WTC11 (cell line): ENCODE measurements around the gene ETV3.

Experiments used
- CTCF ChIP-seq: fragments of 200-600 bp; IDR thresholded peaks from 2 replicates; pipeline ENCODE4 v1.8.0; 2022; ENCODE audit warnings: antibody characterized with exemption
- GRHL2 ChIP-seq: fragments of 250-450 bp; sonication (Bioruptor Pico); IDR thresholded peaks from 2 replicates; pipeline ENCODE4 v1.8.0; 2022; ENCODE audit warnings: mild to moderate bottlenecking, moderate library complexity; ENCODE audit not compliant: insufficient replicate concordance, severe bottlenecking
- JUN ChIP-seq: sonication (generic); formaldehyde crosslinking; IDR thresholded peaks from 2 replicates; pipeline ENCODE4 v1.8.0; 2023; ENCODE audit warnings: mild to moderate bottlenecking, missing genetic modification reagents
- KAT7 ChIP-seq: sonication (generic); formaldehyde crosslinking; IDR thresholded peaks from 2 replicates; pipeline ENCODE4 v1.8.1; 2023; ENCODE audit warnings: missing genetic modification reagents, mild to moderate bottlenecking, borderline replicate concordance
- MAX ChIP-seq: sonication (generic); formaldehyde crosslinking; IDR thresholded peaks from 2 replicates; pipeline ENCODE4 v1.8.0; 2022; ENCODE audit warnings: mild to moderate bottlenecking, missing genetic modification reagents
- PRDM15 ChIP-seq: sonication (generic); formaldehyde crosslinking; IDR thresholded peaks from 2 replicates; pipeline ENCODE4 v1.8.0; 2022; ENCODE audit warnings: missing genetic modification reagents
- SP1 ChIP-seq: sonication (generic); formaldehyde crosslinking; conservative IDR thresholded peaks from 2 replicates; pipeline ENCODE4 v1.8.1; 2022; ENCODE audit warnings: missing genetic modification reagents
- USF1 ChIP-seq: sonication (generic); formaldehyde crosslinking; IDR thresholded peaks from 2 replicates; pipeline ENCODE4 v1.8.0; 2022; ENCODE audit warnings: mild to moderate bottlenecking, missing genetic modification reagents
- USF2 ChIP-seq: sonication (generic); formaldehyde crosslinking; IDR thresholded peaks from 2 replicates; pipeline ENCODE4 v1.8.1; 2023; ENCODE audit warnings: mild to moderate bottlenecking, missing genetic modification reagents, moderate library complexity

GRCh38 chr1:157147906-157148700, 9.9 kb upstream of the ETV3 start:
- TF ChIP-seq USF2 (CRISPR knock-in tag) (no peak), CTCF (no peak), SP1 (CRISPR knock-in tag) (no peak), KAT7 (CRISPR knock-in tag) (no peak), GRHL2 (no peak), JUN (CRISPR knock-in tag) (no peak), MAX (CRISPR knock-in tag) (no peak), USF1 (no peak), PRDM15 (CRISPR knock-in tag) (no peak)
